ENCODE results near the gene KAT14.
"Not testable (repeated sequence)": the region's sequence is repeated elsewhere in the genome, so short reads cannot be mapped to it uniquely, and the experiment has no call there.

The KAT14 gene

DNA sequence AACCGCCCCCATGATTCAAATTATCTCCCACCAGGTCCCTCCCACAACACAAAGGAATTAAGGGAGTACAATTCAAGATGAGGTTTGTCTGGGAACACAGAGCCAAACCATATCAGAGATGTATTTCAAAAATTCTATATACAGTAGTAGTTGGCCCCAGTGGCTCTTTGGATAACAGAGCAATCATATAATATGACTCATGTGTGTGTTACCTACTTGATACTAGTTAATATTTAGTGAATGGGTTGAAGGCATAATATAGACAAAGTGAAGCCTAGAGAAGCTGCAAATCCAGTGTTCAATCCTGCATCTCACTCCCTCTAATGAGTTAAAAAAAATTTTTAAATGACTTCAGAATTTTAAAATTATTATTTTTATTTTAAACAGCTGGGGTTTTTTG is 43.2 kb downstream of the KAT14 start:
- no peak for TF ChIP-seq POLR2A (IDR thresholded peaks at IDR 0.05; ENCODE audit: low read depth, low read length)
- DNase-seq (ENCODE audit: insufficient read length, low spot score) (no peak), FAIRE-seq (no peak)

DNA sequence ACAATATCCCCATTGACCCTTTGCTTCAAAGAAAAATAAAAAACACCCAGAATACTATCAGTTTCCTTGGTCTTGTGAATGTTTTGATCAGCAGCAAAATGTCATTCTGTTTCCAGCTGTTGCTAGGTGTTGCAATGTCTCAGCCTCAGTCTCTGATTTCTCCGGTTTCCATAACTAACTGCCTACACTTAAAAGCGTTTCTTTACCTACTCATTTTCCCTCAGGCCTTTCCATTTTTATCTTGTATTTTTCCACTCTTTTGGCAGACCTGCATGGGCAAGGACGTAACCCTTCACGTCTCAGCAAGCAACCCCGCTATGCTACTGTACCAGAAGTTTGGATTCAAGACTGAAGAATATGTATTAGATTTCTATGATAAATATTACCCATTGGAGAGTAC is 49.4 kb downstream of the KAT14 start:
- DNase-seq (ENCODE audit: insufficient read length, low spot score), result no peak
- TF ChIP-seq POLR2A (IDR thresholded peaks at IDR 0.05; ENCODE audit: low read depth, low read length), result no peak
- no peak for FAIRE-seq

DNA sequence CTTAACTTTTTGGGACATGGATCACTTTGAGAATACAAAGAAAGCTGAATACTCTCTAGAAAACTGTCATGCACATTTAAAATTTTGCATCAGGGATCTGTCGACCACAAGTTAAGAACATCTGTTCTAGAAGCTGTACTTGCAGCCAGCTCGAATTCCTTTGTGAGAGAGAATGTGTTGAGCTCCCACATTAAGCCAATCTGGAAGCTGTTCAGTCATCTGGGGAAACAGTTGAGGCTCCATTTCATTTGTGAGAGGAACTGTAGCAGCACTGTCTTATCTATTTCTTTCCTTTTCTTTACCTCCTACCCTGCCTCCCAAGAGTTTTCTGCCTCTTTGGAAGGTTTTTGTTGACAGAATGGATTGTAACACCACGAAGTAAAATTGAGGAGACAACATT is 50.8 kb downstream of the KAT14 start:
- FAIRE-seq, result no peak
- DNase-seq (ENCODE audit: insufficient read length, low spot score), result no peak
- no peak for TF ChIP-seq POLR2A (IDR thresholded peaks at IDR 0.05; ENCODE audit: low read depth, low read length)

DNA sequence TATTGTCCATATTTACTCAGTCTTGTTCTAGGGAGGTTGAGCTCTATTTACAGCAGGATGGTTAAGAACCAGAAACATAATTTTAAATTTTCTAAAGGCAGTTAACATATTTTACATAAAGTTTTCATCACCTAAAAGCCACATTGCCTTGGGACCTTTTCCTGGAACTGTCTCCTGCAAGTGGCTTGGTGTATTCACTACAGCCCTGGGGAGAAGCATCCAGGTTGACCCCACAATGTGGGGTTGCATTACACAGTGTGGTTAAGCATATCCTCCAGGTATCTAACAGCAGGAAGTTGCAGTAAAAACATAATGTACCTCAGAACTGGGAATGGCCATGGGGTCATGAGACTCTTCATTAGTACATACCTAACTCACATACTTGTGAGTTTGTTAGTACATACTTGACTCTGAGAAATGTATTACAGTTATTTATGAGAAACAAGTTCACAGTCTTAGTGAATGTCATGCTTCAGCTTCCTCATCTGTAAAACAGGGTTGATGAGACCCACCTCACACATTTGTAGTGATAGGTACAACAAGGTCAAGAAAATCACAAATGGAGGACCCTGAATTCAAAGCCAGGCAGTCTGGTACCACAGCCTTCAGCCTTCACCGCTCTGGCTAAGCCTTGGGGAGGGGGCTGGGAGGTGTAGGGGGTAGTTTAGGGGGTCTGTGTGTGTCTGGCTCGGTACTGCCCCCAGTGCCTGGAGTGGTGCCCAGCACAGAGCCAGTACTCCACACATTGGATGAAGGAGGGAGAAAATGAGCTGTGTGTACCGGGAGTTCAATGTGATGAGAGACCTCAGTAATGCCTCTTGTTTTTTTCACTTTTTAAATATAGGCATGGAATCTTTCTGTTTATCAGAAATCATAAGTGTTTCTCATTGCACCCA is 52.9 kb downstream of the KAT14 start:
- TF ChIP-seq POLR2A (IDR thresholded peaks at IDR 0.05; ENCODE audit: low read depth, low read length), result no peak
- FAIRE-seq (no peak), DNase-seq (ENCODE audit: insufficient read length, low spot score) (no peak)

DNA sequence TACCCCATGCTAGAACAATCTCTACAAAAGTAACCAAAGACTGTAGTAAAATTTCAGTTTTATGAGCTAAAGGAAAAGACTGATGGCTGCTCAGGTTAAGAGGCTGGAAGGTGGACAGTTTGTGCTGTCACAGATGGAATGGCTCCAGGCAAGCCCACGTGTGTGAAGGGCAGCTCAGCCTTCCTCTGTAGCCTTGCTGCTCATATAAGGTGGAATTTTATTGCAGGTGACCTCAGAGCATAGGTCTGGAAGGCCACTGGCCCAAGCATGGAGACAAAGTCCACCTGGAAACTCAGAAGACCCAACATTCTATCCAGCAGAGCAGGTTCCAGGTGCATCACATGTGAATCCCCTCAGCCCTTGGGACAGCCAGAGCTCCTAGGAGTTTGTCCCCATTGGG is 53.6 kb downstream of the KAT14 start:
- DNase-seq (ENCODE audit: insufficient read length, low spot score) (no peak), FAIRE-seq (no peak)
- no peak for TF ChIP-seq POLR2A (IDR thresholded peaks at IDR 0.05; ENCODE audit: low read depth, low read length)

DNA sequence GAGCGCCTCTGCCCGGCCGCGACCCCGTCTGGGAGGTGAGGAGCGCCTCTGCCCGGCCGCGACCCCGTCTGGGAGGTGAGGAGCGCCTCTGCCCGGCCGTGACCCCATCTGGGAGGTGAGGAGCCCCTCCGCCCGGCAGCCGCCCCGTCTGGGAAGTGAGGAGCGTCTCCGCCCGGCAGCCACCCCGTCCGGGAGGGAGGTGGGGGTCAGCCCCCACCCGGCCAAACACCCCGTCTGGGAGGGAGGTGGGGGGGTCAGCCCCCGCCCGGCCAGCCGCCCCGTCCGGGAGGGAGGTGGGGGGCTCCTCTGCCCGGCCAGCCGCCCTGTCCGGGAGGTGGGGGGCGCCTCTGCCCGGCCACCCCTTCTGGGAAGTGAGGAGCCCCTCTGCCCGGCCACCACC is 56.8 kb downstream of the KAT14 start:
- FAIRE-seq; DNase-seq (ENCODE audit: insufficient read length, low spot score): not testable (repeated sequence)

DNA sequence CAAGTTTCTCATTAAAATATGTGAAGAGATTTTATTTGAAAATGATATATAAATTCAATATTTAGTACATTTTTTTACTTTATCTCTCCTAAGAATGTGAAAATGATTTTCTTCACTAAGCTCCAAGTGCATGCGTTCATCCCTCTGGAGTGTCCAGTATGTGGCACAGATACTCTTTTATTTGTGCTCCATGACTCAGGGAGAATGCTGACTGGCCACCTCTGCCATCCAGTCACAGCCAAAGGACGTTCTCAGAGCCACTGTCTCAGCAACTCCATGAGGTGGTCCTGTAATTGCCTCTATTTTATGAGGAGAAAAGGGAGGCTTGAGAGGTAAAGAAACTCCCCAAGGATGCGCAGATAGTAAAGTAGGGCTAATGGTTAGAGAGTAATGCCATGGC is 58.3 kb downstream of the KAT14 start:
- no peak for DNase-seq (ENCODE audit: insufficient read length, low spot score)
- FAIRE-seq, result no peak
- TF ChIP-seq POLR2A (IDR thresholded peaks at IDR 0.05; ENCODE audit: low read depth, low read length), result no peak

DNA sequence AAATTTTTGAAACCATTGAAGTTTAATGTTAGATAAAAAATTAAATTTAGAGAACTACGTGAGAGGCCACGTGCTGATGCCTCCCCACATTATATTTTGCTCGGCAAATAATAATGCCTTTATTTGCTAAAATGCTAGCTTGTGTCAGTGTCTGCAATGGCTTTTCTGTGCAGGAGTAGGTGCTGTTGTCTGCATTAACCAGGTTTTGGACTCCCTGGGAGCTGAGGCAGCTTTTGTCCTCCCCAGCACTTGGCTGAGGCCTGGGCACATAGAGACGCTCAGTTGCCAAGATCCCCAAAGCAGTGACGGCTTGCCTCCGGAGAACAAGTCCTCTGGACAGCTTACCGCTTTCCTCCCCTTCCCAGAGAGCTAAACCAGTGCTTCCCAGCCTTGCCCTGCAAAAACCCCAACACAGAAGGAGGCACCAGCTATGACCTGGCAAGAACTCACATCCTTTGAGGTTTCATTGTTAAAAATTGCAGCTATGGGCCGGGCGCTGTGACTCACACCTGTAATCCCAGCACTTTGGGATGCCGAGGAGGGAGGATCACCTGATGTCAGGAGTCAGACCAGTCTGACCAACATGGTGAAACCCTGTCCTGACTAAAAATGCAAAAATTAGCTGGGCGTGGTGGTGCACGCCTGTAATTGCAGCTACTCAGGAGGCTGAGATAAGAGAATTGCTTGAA is 59.9 kb downstream of the KAT14 start:
- FAIRE-seq (no peak), DNase-seq (ENCODE audit: insufficient read length, low spot score) (no peak)
- no peak for TF ChIP-seq POLR2A (IDR thresholded peaks at IDR 0.05; ENCODE audit: low read depth, low read length)

DNA sequence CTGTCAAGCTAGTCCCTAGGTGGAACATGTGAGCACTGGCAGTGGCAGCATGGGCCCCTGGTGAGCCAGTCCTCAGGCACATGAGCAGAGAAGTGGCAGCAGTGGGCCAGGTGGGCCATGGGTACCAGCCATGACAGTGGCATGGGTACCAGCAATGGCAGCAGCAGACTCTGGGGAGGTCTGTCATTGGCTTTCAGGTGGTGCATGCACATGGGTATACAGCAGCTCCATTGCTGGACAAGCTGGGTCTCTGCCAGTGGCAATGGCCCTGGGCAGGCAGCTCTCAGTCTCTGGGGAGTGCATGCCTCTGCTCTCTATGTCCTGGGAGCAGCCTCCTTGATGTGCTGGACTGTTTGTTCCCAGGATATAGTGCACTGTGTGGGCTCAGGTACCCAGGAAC is 65.3 kb downstream of the KAT14 start:
- TF ChIP-seq POLR2A (IDR thresholded peaks at IDR 0.05; ENCODE audit: low read depth, low read length), result no peak
- DNase-seq (ENCODE audit: insufficient read length, low spot score) (no peak), FAIRE-seq (no peak)

DNA sequence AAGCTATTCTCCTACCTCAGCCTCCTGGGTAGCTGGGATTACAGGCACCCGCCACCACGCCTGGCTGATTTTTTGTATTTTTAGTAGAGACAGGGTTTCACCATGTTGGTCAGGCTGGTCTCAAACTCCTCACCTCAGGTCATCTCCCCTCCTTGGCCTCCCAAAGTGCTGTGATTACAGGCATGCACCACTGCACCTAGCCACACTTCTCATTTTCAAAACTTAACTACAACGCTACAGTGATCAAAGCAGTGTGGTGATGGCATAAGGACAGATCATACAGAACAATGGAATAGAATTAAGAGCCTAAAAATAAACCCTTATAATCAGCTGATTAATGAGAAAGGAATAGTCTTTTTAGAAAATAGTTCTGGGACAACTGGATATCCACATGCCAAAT is 66.0 kb downstream of the KAT14 start:
- not testable (repeated sequence) for FAIRE-seq; DNase-seq (ENCODE audit: insufficient read length, low spot score)

DNA sequence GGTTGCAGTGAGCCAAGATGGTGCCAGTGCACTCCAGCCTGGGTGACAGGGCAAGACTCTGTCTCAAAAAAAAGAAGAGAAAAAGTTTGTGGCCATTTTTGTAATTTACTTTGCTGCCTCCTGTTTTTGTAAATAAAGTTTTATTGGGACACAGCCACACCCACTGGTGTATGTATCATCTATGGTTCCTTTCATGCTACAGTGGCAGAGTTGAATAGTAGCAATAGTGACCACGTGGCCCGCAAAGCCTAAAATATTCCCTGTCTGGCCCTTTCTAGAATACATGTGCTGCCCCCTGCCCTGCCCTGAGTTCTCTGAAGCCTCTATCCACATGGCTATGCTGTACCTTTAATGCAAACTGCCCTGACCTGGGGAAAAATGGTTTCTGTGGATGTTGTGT is 75.3 kb downstream of the KAT14 start:
- no peak for TF ChIP-seq POLR2A (IDR thresholded peaks at IDR 0.05; ENCODE audit: low read depth, low read length)
- DNase-seq (ENCODE audit: insufficient read length, low spot score) (no peak), FAIRE-seq (no peak)

DNA sequence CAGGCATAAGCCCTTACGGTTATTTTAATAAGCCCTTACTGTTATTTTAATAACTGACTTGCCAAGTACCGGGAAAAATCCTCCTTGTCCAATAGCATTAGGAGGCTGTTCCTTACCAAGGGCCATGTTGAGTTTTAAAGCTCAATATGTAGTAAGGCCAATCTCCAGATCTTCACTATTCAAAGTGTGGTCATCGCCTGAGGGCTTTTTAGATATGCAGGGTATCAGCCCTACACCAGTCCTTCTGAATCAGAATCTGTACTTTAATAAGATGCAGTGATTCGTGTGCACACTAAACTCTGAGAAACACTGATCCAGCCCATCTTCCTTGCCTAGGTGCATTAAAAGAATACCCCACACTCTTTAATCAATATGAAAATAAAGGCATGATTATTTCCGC is 77.9 kb downstream of the KAT14 start:
- DNase-seq (ENCODE audit: insufficient read length, low spot score) (no peak), FAIRE-seq (no peak)
- no peak for TF ChIP-seq POLR2A (IDR thresholded peaks at IDR 0.05; ENCODE audit: low read depth, low read length)

DNA sequence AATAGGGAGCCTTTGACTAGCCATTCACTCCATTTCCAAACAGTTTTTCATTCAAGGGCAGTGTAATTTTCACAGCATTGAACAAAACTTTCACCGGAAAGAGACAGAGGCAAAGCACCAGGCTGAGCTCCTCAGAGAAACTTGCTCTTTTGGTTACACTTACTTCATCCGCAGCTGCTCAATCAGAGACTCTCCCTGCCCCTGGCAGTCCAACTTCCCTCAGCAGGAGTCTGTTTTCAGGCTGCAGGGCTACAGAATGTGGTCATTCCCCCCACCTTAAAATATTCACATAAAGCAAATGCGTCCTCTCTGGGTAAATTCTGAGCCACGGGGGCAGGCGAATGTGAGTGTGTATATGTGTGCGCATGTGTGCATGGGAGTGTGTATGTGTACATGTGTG is 80.6 kb downstream of the KAT14 start:
- TF ChIP-seq POLR2A (IDR thresholded peaks at IDR 0.05; ENCODE audit: low read depth, low read length), result no peak
- no peak for DNase-seq (ENCODE audit: insufficient read length, low spot score)
- FAIRE-seq, result no peak

DNA sequence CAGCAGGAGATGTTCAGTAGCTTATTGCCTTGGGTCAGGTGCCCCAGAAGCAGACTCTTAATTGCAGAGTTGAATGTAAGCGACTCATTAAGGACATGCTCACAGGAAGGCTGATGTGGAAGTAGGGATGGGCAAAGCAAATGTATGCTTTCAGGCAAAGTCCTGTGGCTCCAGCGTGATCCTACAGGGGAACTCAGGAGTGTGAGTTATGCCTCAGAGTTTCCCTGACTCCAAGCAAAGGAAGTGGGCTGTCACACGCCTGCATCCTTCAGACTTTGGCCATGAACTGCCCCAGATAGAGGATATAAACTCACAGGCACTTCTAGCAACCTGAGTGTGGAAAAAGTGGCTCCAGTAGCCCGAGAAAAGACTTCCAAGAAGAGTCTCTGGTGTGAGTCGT is 85.7 kb downstream of the KAT14 start:
- no peak for TF ChIP-seq POLR2A (IDR thresholded peaks at IDR 0.05; ENCODE audit: low read depth, low read length)
- no peak for FAIRE-seq

DNA sequence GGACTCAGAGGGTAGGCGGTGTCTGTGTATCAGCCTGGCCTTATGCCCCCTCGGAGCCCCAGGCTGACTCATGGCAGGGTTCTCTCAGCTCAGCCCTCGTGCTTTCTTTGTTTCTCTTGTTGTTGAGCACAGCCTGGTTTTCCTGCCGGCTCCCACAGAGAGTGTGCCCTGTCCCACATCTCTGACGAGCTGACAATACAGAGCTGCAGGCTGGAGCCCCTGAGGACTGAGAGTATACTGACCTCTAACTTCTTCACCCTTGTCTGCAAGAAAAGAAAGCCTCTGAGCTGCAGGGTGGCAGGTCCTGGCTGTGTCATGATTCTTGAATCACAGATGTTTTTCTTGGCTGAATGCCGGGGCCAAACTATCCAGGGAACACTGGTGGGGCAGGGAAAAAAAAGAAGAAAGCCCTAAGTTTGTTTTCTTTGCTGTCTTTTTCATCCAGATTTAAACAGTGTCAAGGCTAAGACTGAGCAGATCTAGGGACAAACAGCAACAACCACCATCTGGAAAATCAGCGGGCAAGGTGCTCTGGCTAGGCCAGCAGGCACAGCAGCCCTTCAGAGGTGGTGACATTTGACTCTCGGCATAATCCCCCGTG is 87.4 kb downstream of the KAT14 start:
- no peak for TF ChIP-seq POLR2A (IDR thresholded peaks at IDR 0.05; ENCODE audit: low read depth, low read length)

More for the DNA sequence above, 85.7 kb downstream of the KAT14 start:
- no peak for DNase-seq (ENCODE audit: insufficient read length, low spot score)

More for the DNA sequence above, 87.4 kb downstream of the KAT14 start:
- DNase-seq (ENCODE audit: insufficient read length, low spot score) (peak; percentile 59), FAIRE-seq (no peak)
